ENCODE data around the gene MBD2. TPM values are rescaled to one million over a fixed set of nuclear protein-coding genes. Genes with fewer than 3 reads are reported as not detected.
"Not testable (repeated sequence)": the region's sequence is repeated elsewhere in the genome, so short reads cannot be mapped to it uniquely, and the experiment has no call there.

The MBD2 gene
- 100 to 1,000 TPM in 1 of 12 donors, 10 to 100 TPM in 10, not detected in 1; 23.1 to 107 (median 44.7) TPM for polyA plus RNA-seq (ENCODE audit: insufficient read length in 12 of 12)
- long read RNA-seq, donor 1, full-length matches to known transcripts: 23 of 134 reads
- long read RNA-seq, donor 1, partial matches to known transcripts: 111 of 134 reads
- long read RNA-seq, donor 1, other reads (novel, unspliced or antisense): 0 of 134 reads
- long read RNA-seq, donor 2, full-length matches to known transcripts: 15 of 15 reads
- long read RNA-seq, donor 2, partial matches to known transcripts: 0 of 15 reads
- long read RNA-seq, donor 2, other reads (novel, unspliced or antisense): 0 of 15 reads
- long read RNA-seq, donor 3, full-length matches to known transcripts: 13 of 13 reads
- long read RNA-seq, donor 3, partial matches to known transcripts: 0 of 13 reads
- long read RNA-seq, donor 3, other reads (novel, unspliced or antisense): 0 of 13 reads
- long read RNA-seq, donor 4, full-length matches to known transcripts: 3 of 3 reads
- long read RNA-seq, donor 4, partial matches to known transcripts: 0 of 3 reads
- long read RNA-seq, donor 4, other reads (novel, unspliced or antisense): 0 of 3 reads
- long read RNA-seq, donor 5, full-length matches to known transcripts: 13 of 13 reads
- long read RNA-seq, donor 5, partial matches to known transcripts: 0 of 13 reads
- long read RNA-seq, donor 5, other reads (novel, unspliced or antisense): 0 of 13 reads
- long read RNA-seq, donor 6, full-length matches to known transcripts: 4 of 4 reads
- long read RNA-seq, donor 6, partial matches to known transcripts: 0 of 4 reads
- long read RNA-seq, donor 6, other reads (novel, unspliced or antisense): 0 of 4 reads
- long read RNA-seq, donor 7, full-length matches to known transcripts: 4 of 4 reads
- long read RNA-seq, donor 7, partial matches to known transcripts: 0 of 4 reads
- long read RNA-seq, donor 7, other reads (novel, unspliced or antisense): 0 of 4 reads
- long read RNA-seq, donor 8, full-length matches to known transcripts: 16 of 16 reads
- long read RNA-seq, donor 8, partial matches to known transcripts: 0 of 16 reads
- long read RNA-seq, donor 8, other reads (novel, unspliced or antisense): 0 of 16 reads
- long read RNA-seq, donor 9, full-length matches to known transcripts: 7 of 7 reads
- long read RNA-seq, donor 9, partial matches to known transcripts: 0 of 7 reads
- long read RNA-seq, donor 9, other reads (novel, unspliced or antisense): 0 of 7 reads
- long read RNA-seq, donor 10, full-length matches to known transcripts: 8 of 8 reads
- long read RNA-seq, donor 10, partial matches to known transcripts: 0 of 8 reads
- long read RNA-seq, donor 10, other reads (novel, unspliced or antisense): 0 of 8 reads
- long read RNA-seq, donor 11, full-length matches to known transcripts: 11 of 17 reads
- long read RNA-seq, donor 11, partial matches to known transcripts: 6 of 17 reads
- long read RNA-seq, donor 11, other reads (novel, unspliced or antisense): 0 of 17 reads

- peak; percentile 95 for DNase-seq
Measured at GRCh38 chr18:54224379-54225014, at the start of gene MBD2. Gene MBD2 (minus strand): TSS chr18:54224669. CDS start chr18:54224559, 110 bp downstream.

- peak; percentile 51 for DNase-seq
Measured at GRCh38 chr18:54269893-54270844, 45.7 kb upstream of the MBD2 start.

- DNase-seq: no peak
Measured at GRCh38 chr18:54268751-54269150, 44.3 kb upstream of the MBD2 start.

DNA sequence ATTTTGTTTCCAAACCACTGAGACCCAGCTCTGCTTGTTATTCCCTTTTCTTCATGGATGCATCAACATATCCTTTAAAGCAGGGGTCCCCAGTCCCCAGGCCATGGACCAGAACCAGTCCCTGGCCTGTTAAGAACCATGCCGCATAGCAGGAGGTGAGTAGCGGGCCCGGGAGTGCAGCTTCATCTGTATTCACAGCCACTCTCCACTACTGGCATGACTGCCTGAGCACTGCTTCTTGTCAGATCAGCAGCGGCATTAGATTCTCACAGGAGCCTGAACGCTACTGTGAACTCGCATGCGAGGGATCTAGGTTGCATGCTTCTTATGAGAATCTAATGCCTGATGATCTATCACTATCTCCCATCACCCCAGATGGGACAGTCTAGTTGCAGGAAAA, 43.2 kb upstream of the MBD2 start:
- no peak for DNase-seq

- DNase-seq: no peak
Measured at GRCh38 chr18:54263904-54264336, 39.5 kb upstream of the MBD2 start.

- DNase-seq: no peak
Measured at GRCh38 chr18:54261894-54262293, 37.4 kb upstream of the MBD2 start.

DNA sequence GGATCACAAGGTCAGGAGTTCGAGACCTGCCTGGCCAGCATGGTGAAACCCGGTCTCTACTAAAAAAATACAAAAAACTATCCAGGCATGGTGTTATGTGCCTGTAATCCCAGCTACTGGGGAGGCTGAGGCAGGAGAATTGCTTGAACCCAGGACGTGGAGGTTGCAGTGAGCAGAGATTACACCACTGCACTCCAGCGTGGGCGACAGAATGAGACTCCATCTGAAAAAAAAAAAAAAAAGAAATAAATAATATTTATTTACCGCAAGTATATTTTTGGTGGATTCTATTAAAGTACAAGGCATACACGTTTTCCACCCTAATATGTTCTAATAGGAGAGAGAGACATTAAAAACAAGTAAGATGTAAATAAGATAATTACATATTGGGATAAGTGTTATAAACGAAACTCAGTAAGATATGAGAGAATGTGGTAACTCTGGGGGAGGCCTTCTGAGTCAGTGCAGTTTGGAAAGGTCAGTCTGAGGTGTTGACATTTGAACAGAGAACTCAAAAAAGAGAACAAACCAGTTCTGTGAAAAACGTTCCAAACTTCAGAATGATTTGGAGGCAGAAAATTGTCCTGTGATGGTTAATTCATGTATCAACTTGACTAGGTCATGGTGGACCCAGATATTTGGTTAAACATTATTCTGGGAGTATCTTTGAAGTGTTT, 36.1 kb upstream of the MBD2 start:
- no peak for DNase-seq

- not testable (repeated sequence) for DNase-seq
Measured at GRCh38 chr18:54257818-54258217, 33.3 kb upstream of the MBD2 start.

- DNase-seq: no peak
Measured at GRCh38 chr18:54257015-54257414, 32.5 kb upstream of the MBD2 start.

GRCh38 chr18:54255141-54255540, 30.7 kb upstream of the MBD2 start:
- no peak for DNase-seq

- DNase-seq: no peak
Measured at GRCh38 chr18:54254265-54254758, 29.8 kb upstream of the MBD2 start.

GRCh38 chr18:54251606-54252390, 27.3 kb upstream of the MBD2 start:
- DNase-seq: peak; percentile 18

DNA sequence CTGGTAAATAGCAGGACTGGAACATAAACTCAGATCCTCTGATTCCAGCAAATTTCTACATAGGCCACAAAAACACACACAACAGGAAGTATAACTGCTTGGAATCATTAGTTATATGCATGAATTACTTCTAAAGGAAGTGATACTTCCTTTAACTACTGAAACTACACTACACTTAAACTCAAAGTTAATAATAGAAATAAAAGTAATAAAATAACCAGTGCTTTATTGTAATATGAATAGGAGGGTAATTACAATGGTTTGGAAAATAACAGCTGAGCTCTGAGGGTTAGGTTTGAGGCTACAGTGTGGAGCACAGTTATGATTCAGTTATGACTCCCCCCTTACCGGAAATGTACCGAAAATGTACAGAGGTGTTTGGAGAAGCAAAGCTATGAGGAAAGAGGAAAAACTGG, 26.4 kb upstream of the MBD2 start:
- DNase-seq: no peak

DNA sequence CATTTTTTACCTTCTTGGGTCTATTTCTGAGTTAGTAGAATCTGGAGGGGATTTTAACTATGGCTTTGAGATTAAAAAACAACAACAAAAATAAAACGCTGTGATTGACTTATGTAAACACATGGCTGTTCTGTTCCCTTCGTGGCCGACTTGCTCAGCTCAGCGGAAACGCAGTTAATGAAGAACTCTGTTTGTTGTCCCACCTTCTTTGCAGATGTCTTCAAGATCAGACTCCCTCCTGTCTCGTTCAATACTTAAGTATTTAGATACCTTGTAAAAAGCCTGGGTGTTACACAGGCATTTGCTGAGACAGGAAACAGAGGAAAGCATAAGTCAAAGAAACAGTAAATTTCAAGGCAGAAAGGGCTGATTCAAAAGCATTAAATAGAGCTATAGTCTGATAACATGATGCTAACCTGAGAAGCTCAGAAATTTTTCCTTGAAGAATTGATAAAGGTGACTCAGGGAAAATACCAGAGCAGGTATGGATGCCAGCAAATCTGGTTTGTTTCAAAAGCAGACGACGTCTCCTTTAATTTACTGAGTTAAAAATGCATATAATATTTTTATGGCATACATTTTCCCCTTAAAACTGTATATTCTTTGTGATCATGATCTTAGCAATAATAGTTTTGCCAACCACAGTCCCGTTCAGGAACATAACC, 23.2 kb upstream of the MBD2 start:
- DNase-seq: no peak

DNA sequence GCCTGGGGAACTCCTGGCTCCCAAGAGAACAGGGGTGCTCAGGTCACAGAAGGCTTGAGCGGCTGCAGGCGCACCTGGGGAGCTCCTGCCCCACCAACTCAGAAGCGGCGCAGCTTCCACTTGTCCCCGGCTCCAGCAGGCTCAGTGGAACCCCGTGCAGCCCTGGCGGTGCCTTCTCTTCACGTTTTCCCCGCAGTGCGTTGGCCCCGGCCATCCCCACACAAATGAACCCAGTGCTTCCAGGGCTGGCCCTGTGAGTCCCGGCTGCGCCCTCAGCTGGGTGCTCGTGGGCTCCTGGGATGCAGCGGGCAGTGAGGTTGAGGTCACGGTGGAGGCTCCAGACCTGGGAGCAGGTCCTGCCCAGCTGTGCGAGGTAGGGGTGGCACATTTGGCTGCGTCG, 17.9 kb upstream of the MBD2 start:
- DNase-seq: no peak

DNA sequence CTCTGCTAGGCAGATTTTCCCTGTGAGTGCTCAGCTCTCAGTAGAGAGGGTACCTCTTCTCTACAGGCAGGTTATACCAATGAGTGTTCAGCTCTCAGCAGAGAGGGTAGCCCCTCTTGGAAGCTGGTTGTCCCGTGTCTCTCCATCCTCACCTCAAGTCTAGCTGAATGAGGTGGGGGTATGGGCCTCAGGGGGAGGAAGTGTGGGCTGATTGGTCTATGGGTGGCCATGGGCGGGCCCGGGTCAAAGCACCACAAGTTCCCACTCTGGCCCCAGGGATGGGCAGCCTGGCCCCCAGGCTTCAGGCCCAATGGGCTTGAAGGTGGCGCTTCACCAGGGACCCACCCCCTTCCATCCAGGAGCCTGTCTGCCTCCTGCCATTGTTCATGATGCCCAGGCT, 17.0 kb upstream of the MBD2 start:
- no peak for DNase-seq

GRCh38 chr18:54240629-54241107, 16.2 kb upstream of the MBD2 start:
- DNase-seq: no peak
